Stimulated activated CD4-positive, alpha-beta T cell treated with anti-CD3 and anti-CD28 coated beads, Interleukin-15, amount 100 ng/mL, for 1 hour (primary cell): Measurements from ENCODE around the gene GRIK3.

Experiments
- DNase-seq, 2 donors: peaks; one replicate each; pipeline ENCODE4 v3.0.0-alpha.2; 2020; ENCODE audit warnings: low read depth in 1 of 2, low spot score in 1 of 2

GRIK3 gene

GRCh38 chr1:36858981-36859380 is 175.3 kb downstream of the GRIK3 start:
- DNase-seq = no peak

GRCh38 chr1:36858553-36858952 is 175.8 kb downstream of the GRIK3 start:
- DNase-seq = no peak

GRCh38 chr1:36857754-36858153 is 176.6 kb downstream of the GRIK3 start:
- DNase-seq = no peak

- no peak for DNase-seq
Observed at GRCh38 chr1:36855699-36856494, 178.4 kb downstream of the GRIK3 start.

GRCh38 chr1:36853638-36854037 is 180.7 kb downstream of the GRIK3 start:
- DNase-seq = no peak

GRCh38 chr1:36852586-36852985 is 181.7 kb downstream of the GRIK3 start:
- DNase-seq = no peak

GRCh38 chr1:36851595-36851994 is 182.7 kb downstream of the GRIK3 start:
- no peak for DNase-seq

GRCh38 chr1:36851087-36851486 is 183.2 kb downstream of the GRIK3 start:
- DNase-seq = no peak

- no peak for DNase-seq
Observed at GRCh38 chr1:36849956-36850355, 184.4 kb downstream of the GRIK3 start.

- DNase-seq = no peak
Observed at GRCh38 chr1:36847761-36848160, 186.6 kb downstream of the GRIK3 start.

- no peak for DNase-seq
Observed at GRCh38 chr1:36847186-36847585, 187.1 kb downstream of the GRIK3 start.

GRCh38 chr1:36846357-36846756 is 188.0 kb downstream of the GRIK3 start:
- DNase-seq = no peak

GRCh38 chr1:36845802-36846201 is 188.5 kb downstream of the GRIK3 start:
- DNase-seq = no peak

- DNase-seq = no peak
Observed at GRCh38 chr1:36844917-36845316, 189.4 kb downstream of the GRIK3 start.

- no peak for DNase-seq
Observed at GRCh38 chr1:36843906-36844610, 190.3 kb downstream of the GRIK3 start.

- DNase-seq = no peak
Observed at GRCh38 chr1:36843027-36843426, 191.3 kb downstream of the GRIK3 start.

GRCh38 chr1:36842448-36842847 is 191.9 kb downstream of the GRIK3 start:
- no peak for DNase-seq

GRCh38 chr1:36839485-36839884 is 194.8 kb downstream of the GRIK3 start:
- DNase-seq = no peak

GRCh38 chr1:36838888-36839287 is 195.4 kb downstream of the GRIK3 start:
- DNase-seq = no peak

GRCh38 chr1:36836916-36837315 is 197.4 kb downstream of the GRIK3 start:
- DNase-seq = no peak

GRCh38 chr1:36836196-36836883 is 198.0 kb downstream of the GRIK3 start:
- DNase-seq = no peak

- no peak for DNase-seq
Observed at GRCh38 chr1:36835696-36836095, 198.6 kb downstream of the GRIK3 start.
